Activated CD8-positive, alpha-beta memory T cell treated with anti-CD3 and anti-CD28 coated beads for 24 hours (primary cell): ENCODE data around the gene FAM162A.
"Not testable (repeated sequence)": the region's sequence is repeated elsewhere in the genome, so short reads cannot be mapped to it uniquely, and the experiment has no call there.

ENCODE experiments used
- DNase-seq: peaks from one replicate; pipeline ENCODE4 v3.0.0-alpha.2; 2020

The FAM162A gene

DNA sequence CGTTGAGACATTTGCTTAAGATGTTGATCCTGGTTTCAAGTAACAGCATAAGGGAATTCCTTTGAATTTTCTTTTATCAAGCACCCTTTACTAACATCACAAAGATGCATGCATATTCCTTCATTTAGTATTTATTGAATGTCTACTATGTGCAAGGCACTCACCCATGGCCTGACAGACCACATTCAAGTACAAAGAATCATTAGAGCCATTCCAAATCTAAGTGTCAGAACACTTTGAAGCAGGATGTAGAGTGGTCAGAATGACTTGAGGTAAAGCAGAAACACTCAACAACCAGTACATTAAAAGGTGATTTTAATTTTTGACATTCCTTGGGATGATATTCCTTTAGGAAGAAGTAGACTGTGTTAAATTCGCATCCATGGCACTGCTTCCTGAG is 37.9 kb downstream of the FAM162A start:
- no peak for DNase-seq

GRCh38 chr3:122427857-122428471 is 44.0 kb downstream of the FAM162A start:
- DNase-seq = no peak

GRCh38 chr3:122430371-122430770 is 46.4 kb downstream of the FAM162A start:
- no peak for DNase-seq

GRCh38 chr3:122435950-122436349 is 52.0 kb downstream of the FAM162A start:
- no peak for DNase-seq

DNA sequence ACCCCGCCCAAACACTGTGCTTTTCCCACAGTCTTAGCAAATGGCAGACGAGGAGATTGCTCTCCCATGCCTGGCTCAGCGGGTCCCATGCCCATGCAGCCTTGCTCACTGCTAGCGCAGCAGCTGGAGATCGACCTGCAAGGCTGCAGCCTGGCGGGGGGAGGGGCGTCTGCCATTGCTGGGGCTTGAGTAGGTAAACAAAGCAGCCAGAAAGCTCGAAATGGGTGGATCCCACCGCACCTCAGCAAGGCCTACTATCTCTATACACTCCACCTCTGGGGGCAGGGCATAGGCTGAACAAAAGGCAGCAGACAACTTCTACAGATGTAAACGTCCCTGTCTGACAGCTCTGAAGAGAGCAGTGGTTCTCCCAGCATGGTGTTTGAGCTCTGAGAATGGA is 59.1 kb downstream of the FAM162A start:
- DNase-seq = no peak

DNA sequence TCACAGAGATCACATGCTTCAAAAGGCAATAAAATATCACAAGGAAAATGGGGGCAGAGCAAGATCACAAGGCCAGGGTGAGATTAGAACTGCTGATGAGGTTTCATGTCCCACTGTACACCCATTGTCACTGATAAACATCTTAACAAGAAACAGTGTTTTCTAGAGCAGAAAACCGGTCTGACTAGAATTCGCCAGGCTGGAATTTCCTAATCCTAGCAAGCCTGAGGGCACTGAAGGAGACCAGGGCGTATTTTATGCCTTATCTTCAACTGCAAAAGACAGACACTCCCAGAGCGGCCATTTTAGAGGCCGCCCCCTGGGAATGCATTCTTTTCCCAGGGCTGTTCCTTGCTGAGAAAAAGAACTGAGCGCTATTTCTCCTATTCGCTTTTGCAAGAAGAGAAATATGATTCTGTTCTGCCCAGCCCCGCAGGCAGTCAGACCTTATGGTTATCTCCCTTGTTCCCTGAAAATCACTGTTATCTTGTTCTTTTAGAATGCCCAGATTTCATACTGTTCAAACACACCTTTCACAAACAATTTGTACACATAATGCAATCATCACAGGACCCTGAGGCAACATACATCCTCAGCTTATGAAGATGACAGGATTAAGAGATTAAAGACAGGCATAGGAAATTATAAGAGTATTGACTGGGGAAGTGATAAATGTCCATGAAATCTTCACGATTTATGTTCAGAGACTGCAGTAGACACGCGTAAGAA is 59.9 kb downstream of the FAM162A start:
- DNase-seq = not testable (repeated sequence)

GRCh38 chr3:122444491-122444887 is 60.5 kb downstream of the FAM162A start:
- DNase-seq = not testable (repeated sequence)

GRCh38 chr3:122448218-122448617 is 64.2 kb downstream of the FAM162A start:
- not testable (repeated sequence) for DNase-seq

- no peak for DNase-seq
These were observed 67.4 kb downstream of the FAM162A start for GRCh38 chr3:122451371-122451770.

DNA sequence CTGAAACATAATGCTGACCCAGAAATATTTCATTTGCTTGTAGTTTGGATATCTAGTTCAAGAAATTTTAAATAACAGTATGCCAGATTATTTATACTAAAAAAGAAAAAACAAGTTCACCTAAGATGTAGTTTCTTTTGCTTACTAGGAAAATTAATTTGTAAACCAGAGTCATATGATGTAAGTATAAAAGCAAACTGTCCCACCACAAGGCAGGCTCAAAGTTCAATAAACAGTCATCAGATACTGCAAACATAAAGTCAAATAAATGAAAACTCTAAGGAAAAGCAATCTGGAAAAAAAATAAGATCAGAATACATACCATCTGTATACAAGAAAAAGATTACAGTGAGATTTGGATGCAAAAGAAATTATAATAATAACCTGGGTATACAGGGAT is 72.1 kb downstream of the FAM162A start:
- DNase-seq = no peak

GRCh38 chr3:122457706-122458105 is 73.7 kb downstream of the FAM162A start:
- no peak for DNase-seq

- no peak for DNase-seq
These were observed 75.0 kb downstream of the FAM162A start for GRCh38 chr3:122458992-122459391.

DNA sequence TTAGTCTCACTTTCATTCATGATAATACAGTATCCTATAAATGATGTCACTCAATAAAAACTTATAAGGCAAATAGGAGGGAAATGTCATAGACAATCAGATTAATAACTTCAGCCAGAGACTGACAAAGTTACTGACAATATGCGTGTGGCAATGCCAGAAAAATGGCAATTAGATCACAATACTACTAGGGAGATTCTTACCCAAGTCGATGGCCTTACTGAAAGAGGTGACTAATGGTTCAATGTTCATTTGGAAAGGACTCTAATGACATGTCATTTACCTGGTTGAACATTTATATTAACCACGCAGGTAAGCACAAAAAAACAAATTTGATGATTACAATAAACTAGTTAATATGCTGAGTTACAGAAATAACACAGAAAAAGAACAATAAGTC is 77.8 kb downstream of the FAM162A start:
- DNase-seq = no peak
